GM13976 (cell line): ENCODE measurements around the gene FGFR3.
A peak's percentile ranks its signal among the peaks of the same experiment; 100 is the strongest.

Source experiments
- DNase-seq: peaks from one replicate; pipeline ENCODE4 v3.0.0; 2012; ENCODE audit warnings: low spot score
- in situ Hi-C: fragments of 300-500 bp; cut with MboI; formaldehyde crosslinking; loops from one replicate; pipeline ENCODE4 v1.12.0; 2022; ENCODE audit warnings: low sequenced_read_pairs, mixed read lengths, inconsistent platforms; ENCODE audit not compliant: unreplicated experiment
- TF ChIP-seq, protein P1 (sequence below): IDR thresholded peaks from 2 replicates; pipeline ENCODE4 v1.5.1; 2012; ENCODE audit warnings: borderline replicate concordance, mild to moderate bottlenecking; ENCODE audit not compliant: insufficient read depth; ENCODE audit errors: extremely low read depth, missing control alignments, control extremely low read depth

Gene FGFR3

GRCh38 chr4:1812720-1813119 is 19.6 kb downstream of the FGFR3 start:
- in situ Hi-C loops: loop anchor here (10.0 kb wide), 1 partner anchor 92 kb away; no protein-coding TSS in a partner anchor
- TF ChIP-seq, protein P1, sequence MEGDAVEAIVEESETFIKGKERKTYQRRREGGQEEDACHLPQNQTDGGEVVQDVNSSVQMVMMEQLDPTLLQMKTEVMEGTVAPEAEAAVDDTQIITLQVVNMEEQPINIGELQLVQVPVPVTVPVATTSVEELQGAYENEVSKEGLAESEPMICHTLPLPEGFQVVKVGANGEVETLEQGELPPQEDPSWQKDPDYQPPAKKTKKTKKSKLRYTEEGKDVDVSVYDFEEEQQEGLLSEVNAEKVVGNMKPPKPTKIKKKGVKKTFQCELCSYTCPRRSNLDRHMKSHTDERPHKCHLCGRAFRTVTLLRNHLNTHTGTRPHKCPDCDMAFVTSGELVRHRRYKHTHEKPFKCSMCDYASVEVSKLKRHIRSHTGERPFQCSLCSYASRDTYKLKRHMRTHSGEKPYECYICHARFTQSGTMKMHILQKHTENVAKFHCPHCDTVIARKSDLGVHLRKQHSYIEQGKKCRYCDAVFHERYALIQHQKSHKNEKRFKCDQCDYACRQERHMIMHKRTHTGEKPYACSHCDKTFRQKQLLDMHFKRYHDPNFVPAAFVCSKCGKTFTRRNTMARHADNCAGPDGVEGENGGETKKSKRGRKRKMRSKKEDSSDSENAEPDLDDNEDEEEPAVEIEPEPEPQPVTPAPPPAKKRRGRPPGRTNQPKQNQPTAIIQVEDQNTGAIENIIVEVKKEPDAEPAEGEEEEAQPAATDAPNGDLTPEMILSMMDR: no peak
- DNase-seq: no peak

- in situ Hi-C loops: loop anchor here (10.0 kb wide), 1 partner anchor 92 kb away; no protein-coding TSS in a partner anchor
- TF ChIP-seq, protein P1: no peak
- no peak for DNase-seq
Observed at GRCh38 chr4:1813231-1813630, 20.1 kb downstream of the FGFR3 start.

- in situ Hi-C loops: loop anchor here (10.0 kb wide), 1 partner anchor 91 kb away; no protein-coding TSS in a partner anchor
- TF ChIP-seq, protein P1: peak; percentile 40
Observed at GRCh38 chr4:1813915-1814314, 20.8 kb downstream of the FGFR3 start.

DNA sequence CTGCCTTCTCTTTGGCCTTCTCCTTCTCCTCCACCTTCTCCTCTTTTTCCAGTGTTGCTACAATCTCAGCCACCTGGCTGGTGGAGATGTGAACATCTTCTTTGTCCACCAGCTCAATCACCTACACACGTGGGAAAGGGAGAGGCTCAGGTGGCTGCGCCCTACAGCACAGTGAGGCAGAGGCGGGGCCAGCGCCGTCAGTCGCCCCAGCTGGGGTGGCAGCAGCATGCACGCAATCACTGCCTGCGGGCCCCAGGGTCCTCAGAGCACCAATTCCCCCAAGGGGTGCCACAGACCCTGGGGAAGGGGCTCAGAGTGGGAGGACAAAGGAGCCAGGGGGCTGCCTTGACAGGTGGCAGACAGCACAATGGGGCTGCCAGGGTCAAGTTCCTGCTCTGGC is 21.4 kb downstream of the FGFR3 start:
- no peak for DNase-seq
- in situ Hi-C loops: loop anchor here (10.0 kb wide), 1 partner anchor 90 kb away; no protein-coding TSS in a partner anchor
- TF ChIP-seq, protein P1: no peak

More at GRCh38 chr4:1813915-1814314, 20.8 kb downstream of the FGFR3 start:
- no peak for DNase-seq

GRCh38 chr4:1815096-1815996 is 22.3 kb downstream of the FGFR3 start:
- in situ Hi-C loops: loop anchor here (10.0 kb wide), 1 partner anchor 89 kb away; no protein-coding TSS in a partner anchor
- TF ChIP-seq, protein P1: no peak
- no peak for DNase-seq

GRCh38 chr4:1815997-1816860 is 23.1 kb downstream of the FGFR3 start:
- DNase-seq: no peak
- in situ Hi-C loops: loop anchor here (10.0 kb wide), 1 partner anchor 89 kb away; no protein-coding TSS in a partner anchor
- TF ChIP-seq, protein P1: no peak
